HEK293T (cell line): Measurements from ENCODE around the gene TTC23L.

Source experiments
- CTCF ChIA-PET: fragments of 350-600 bp; formaldehyde crosslinking; extraction: SDS; loops from one replicate; lab custom pipeline; 2021; ENCODE audit warnings: antibody characterized with exemption, inconsistent platforms; lab: Yijun Ruan, JAX
- POLR2A ChIA-PET: fragments of 350-600 bp; formaldehyde crosslinking; extraction: SDS; loops from one replicate; lab custom pipeline; 2020; ENCODE audit warnings: antibody characterized with exemption, inconsistent platforms; lab: Yijun Ruan, JAX
- DNase-seq: peaks from one replicate; pipeline ENCODE4 v3.0.0; 2012; ENCODE audit warnings: mixed read lengths; ENCODE audit errors: extremely low spot score
- ARNT ChIP-seq: fragments of 450-650 bp; IDR thresholded peaks from 2 replicates; pipeline ENCODE4 v1.6.1; 2017; ENCODE audit warnings: mild to moderate bottlenecking
- BHLHE40 ChIP-seq: fragments of 450-650 bp; IDR thresholded peaks from 2 replicates; pipeline ENCODE4 v1.6.1; 2016; ENCODE audit warnings: mild to moderate bottlenecking, moderate library complexity, borderline replicate concordance
- CTBP1 ChIP-seq: fragments of 450-650 bp; IDR thresholded peaks from 2 replicates; pipeline ENCODE4 v1.6.1; 2016; ENCODE audit warnings: borderline replicate concordance
- ELF4 ChIP-seq: fragments of 450-650 bp; IDR thresholded peaks from 2 replicates; pipeline ENCODE4 v1.6.1; 2017; ENCODE audit warnings: antibody characterized with exemption
- FOXA1 ChIP-seq: fragments of 450-650 bp; IDR thresholded peaks from 2 replicates; pipeline ENCODE4 v1.6.1; 2016; ENCODE audit warnings: mild to moderate bottlenecking
- FOXK2 ChIP-seq: fragments of 450-650 bp; IDR thresholded peaks from 2 replicates; pipeline ENCODE4 v1.6.1; 2016; ENCODE audit warnings: mild to moderate bottlenecking
- FOXM1 ChIP-seq: fragments of 450-650 bp; IDR thresholded peaks from 2 replicates; pipeline ENCODE4 v1.6.1; 2017; ENCODE audit warnings: mild to moderate bottlenecking, borderline replicate concordance
- HDGF ChIP-seq: fragments of 450-650 bp; IDR thresholded peaks from 2 replicates; pipeline ENCODE4 v1.6.1; 2017; ENCODE audit warnings: antibody characterized with exemption, borderline replicate concordance
- L3MBTL2 ChIP-seq: fragments of 450-650 bp; conservative IDR thresholded peaks from 2 replicates; pipeline ENCODE4 v1.6.1; 2016; ENCODE audit warnings: mild to moderate bottlenecking
- LEF1 ChIP-seq: fragments of 450-650 bp; IDR thresholded peaks from 2 replicates; pipeline ENCODE4 v1.6.1; 2017; ENCODE audit warnings: mild to moderate bottlenecking, borderline replicate concordance
- NFRKB ChIP-seq: fragments of 450-650 bp; IDR thresholded peaks from 2 replicates; pipeline ENCODE4 v1.6.1; 2016; ENCODE audit warnings: mild to moderate bottlenecking, moderate library complexity
- PKNOX1 ChIP-seq: fragments of 450-650 bp; IDR thresholded peaks from 2 replicates; pipeline ENCODE4 v1.6.1; 2016
- SP1 ChIP-seq: fragments of 450-650 bp; IDR thresholded peaks from 2 replicates; pipeline ENCODE4 v1.6.1; 2017
- SUZ12 ChIP-seq: fragments of 450-650 bp; IDR thresholded peaks from 2 replicates; pipeline ENCODE4 v1.6.1; 2016; ENCODE audit warnings: mild to moderate bottlenecking
- TARDBP ChIP-seq: fragments of 450-650 bp; IDR thresholded peaks from 2 replicates; pipeline ENCODE4 v1.6.1; 2016
- ZNF384 ChIP-seq: fragments of 450-650 bp; IDR thresholded peaks from 2 replicates; pipeline ENCODE4 v1.6.1; 2016

Gene TTC23L

GRCh38 chr5:34831303-34831702, 7.7 kb upstream of the TTC23L start:
- CTCF ChIA-PET: no interaction called here
- DNase-seq: no peak
- TF ChIP-seq HDGF (no peak), NFRKB (no peak), ELF4 (no peak), FOXK2 (no peak), ARNT (no peak), PKNOX1 (no peak), TARDBP (no peak), CTBP1 (no peak), FOXA1 (no peak), SUZ12 (no peak), ZNF384 (no peak), FOXM1 (no peak), L3MBTL2 (no peak), SP1 (no peak), BHLHE40 (no peak), LEF1 (no peak)
- POLR2A ChIA-PET: no interaction called here

- POLR2A ChIA-PET: no interaction called here
- no peak for DNase-seq
- CTCF ChIA-PET: no interaction called here
- TF ChIP-seq SP1: no peak
- TF ChIP-seq CTBP1: no peak
- no peak for TF ChIP-seq FOXA1
- no peak for TF ChIP-seq ELF4
- TF ChIP-seq ARNT: no peak
- no peak for TF ChIP-seq FOXM1
- no peak for TF ChIP-seq ZNF384
- no peak for TF ChIP-seq LEF1
- TF ChIP-seq HDGF: no peak
- TF ChIP-seq FOXK2: no peak
- TF ChIP-seq PKNOX1: no peak
- no peak for TF ChIP-seq SUZ12
- no peak for TF ChIP-seq L3MBTL2
These were observed 6.4 kb upstream of the TTC23L start for GRCh38 chr5:34832568-34832967.

GRCh38 chr5:34833090-34833489, 5.9 kb upstream of the TTC23L start:
- ChIA-PET CTCF (no interaction called here), POLR2A (no interaction called here)
- TF ChIP-seq FOXA1 (no peak), ELF4 (no peak), ARNT (no peak), LEF1 (no peak), FOXK2 (no peak), SP1 (no peak), BHLHE40 (no peak), L3MBTL2 (no peak), CTBP1 (no peak), FOXM1 (no peak), ZNF384 (no peak), TARDBP (no peak), NFRKB (no peak), SUZ12 (no peak), PKNOX1 (no peak), HDGF (no peak)
- DNase-seq: no peak

GRCh38 chr5:34833976-34834793, 4.8 kb upstream of the TTC23L start:
- POLR2A ChIA-PET: no interaction called here
- TF ChIP-seq NFRKB: no peak
- TF ChIP-seq FOXM1: no peak
- TF ChIP-seq CTBP1: no peak
- TF ChIP-seq ZNF384: no peak
- no peak for TF ChIP-seq FOXA1
- no peak for TF ChIP-seq SUZ12
- no peak for TF ChIP-seq L3MBTL2
- no peak for TF ChIP-seq TARDBP
- TF ChIP-seq SP1: no peak
- no peak for TF ChIP-seq FOXK2
- TF ChIP-seq HDGF: no peak
- TF ChIP-seq ARNT: no peak
- TF ChIP-seq LEF1: no peak
- no peak for TF ChIP-seq ELF4
- TF ChIP-seq BHLHE40: no peak
- TF ChIP-seq PKNOX1: no peak
- DNase-seq: no peak
- CTCF ChIA-PET: no interaction called here

GRCh38 chr5:34834794-34835089, 4.2 kb upstream of the TTC23L start:
- no peak for TF ChIP-seq FOXA1
- no peak for TF ChIP-seq SP1
- no peak for TF ChIP-seq BHLHE40
- TF ChIP-seq SUZ12: no peak
- no peak for TF ChIP-seq L3MBTL2
- no peak for TF ChIP-seq TARDBP
- TF ChIP-seq NFRKB: no peak
- no peak for TF ChIP-seq FOXM1
- no peak for TF ChIP-seq PKNOX1
- no peak for TF ChIP-seq ARNT
- no peak for TF ChIP-seq FOXK2
- no peak for TF ChIP-seq CTBP1
- no peak for TF ChIP-seq ZNF384
- no peak for TF ChIP-seq LEF1
- no peak for TF ChIP-seq ELF4
- TF ChIP-seq HDGF: no peak
- no peak for DNase-seq
- POLR2A ChIA-PET: no interaction called here
- CTCF ChIA-PET: no interaction called here
